NCI-H2196 treated with DMSO at 0.1 percent for 48 hours (cell line): ENCODE data around the gene THY1.
"Not testable (repeated sequence)": the region's sequence is repeated elsewhere in the genome, so short reads cannot be mapped to it uniquely, and the experiment has no call there.

Source experiments
- DNase-seq: peaks from one replicate; lab custom pipeline; 2025; ENCODE audit not compliant: unreplicated experiment; lab: John Stamatoyannopoulos, UW

Gene THY1

DNA sequence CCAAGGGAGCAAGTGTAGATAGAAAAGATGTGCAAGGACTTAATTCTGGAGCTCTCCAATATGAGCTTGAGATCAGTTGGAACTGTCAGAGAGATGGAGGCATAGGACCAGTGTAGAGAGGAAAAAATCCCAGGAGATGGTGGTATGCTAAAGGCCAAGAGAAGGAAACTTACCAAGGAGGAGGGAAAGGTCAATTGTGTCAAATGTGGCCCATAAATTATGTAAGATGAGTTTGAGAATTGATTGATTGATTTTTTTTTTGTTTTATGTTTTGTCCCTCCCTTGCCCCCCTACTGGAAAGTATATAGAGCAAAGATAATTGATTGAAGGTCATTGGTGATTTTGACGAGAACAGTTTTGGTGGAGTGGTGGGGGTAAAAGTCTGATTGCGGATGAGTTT is 38.6 kb downstream of the THY1 start:
- DNase-seq: no peak

- not testable (repeated sequence) for DNase-seq
These were observed 40.5 kb downstream of the THY1 start for GRCh38 chr11:119382513-119382912.

- no peak for DNase-seq
These were observed 40.9 kb downstream of the THY1 start for GRCh38 chr11:119382101-119382500.

DNA sequence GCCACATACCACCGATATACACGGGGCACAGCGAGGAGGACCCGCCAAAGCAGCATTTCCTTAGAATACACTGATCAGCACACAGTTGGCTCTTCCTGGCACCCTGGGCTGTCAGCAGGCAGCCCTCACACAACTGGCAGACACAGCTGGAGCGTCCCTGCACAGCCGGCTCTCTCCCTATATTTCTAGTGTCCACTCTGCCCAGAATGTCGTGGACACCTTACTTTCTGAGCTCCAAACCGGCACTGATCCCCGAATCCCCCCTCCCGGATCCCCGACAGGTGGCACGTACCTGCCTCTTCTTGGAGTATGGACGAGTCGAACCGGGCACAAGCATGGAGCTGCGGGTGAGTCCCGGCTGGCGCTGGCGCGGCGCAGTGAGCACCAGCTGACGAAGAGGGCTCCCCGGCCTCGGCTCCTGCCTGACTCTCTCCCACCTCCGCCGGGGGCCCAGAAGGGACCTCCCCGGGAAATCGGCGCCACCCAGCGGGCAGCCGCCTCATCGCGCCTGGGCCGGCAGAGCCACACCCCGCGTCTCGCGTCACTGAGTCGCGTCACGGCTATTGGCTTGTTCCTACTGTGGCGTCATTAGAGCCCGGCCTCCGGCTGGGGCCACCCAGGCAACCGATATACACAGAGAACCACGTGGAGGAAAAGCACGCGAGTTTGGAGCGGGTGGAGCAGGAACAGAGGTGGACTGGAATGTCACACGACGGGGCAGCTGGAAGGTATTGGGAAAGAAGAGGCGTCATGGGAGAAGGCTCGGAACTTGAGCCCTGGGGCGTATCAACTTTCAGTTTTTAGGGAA is 41.6 kb downstream of the THY1 start, which contains the start of gene USP2:
Gene USP2 (minus strand): TSS at position 510 of the 808 bp plus-strand sequence. CDS start 8,210 bp downstream, outside the sequence.
- peak; percentile 92 for DNase-seq

- DNase-seq: no peak
These were observed 42.2 kb downstream of the THY1 start for GRCh38 chr11:119380827-119381180.

DNA sequence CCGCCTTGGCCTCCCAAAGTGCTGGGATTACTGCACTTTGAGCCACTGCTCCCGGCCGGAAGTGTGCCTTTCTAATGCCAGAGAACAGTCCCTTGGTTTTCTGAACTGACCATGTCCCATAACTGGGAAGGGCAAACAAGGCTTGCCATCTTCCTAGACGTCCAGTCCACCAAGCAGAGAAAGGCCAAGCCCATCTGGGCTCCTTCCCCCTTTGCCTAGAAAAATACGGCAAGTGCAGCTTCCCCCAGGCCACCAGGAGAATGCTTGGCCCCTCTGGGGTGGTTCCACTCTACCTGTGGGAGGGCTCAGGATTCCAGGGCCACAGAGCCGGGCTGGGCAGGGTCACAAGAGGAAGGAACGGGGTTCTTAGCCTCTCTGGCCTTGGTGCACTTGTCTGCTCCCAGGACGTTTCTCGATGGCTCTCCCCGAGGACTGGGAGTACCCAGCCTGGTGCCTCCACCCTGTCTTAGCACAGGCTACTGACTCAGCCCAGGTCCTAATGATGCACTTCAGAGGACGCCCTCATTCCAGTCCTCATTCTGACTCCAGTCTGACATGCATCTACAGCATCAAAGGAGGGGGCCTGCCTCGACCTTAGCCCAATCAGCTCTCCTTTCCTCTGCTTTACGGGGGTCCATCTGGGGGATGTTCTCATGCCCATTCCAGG is 42.7 kb downstream of the THY1 start:
- no peak for DNase-seq

- DNase-seq: no peak
These were observed 44.0 kb downstream of the THY1 start for GRCh38 chr11:119378851-119379465.

- DNase-seq: no peak
These were observed 44.9 kb downstream of the THY1 start for GRCh38 chr11:119377961-119378667.

- peak; percentile 62 for DNase-seq
These were observed 45.7 kb downstream of the THY1 start for GRCh38 chr11:119377112-119377901.

GRCh38 chr11:119376197-119376847 is 46.6 kb downstream of the THY1 start:
- DNase-seq: peak; percentile 96

- DNase-seq: peak; percentile 48
These were observed 47.4 kb downstream of the THY1 start for GRCh38 chr11:119375337-119376196.

DNA sequence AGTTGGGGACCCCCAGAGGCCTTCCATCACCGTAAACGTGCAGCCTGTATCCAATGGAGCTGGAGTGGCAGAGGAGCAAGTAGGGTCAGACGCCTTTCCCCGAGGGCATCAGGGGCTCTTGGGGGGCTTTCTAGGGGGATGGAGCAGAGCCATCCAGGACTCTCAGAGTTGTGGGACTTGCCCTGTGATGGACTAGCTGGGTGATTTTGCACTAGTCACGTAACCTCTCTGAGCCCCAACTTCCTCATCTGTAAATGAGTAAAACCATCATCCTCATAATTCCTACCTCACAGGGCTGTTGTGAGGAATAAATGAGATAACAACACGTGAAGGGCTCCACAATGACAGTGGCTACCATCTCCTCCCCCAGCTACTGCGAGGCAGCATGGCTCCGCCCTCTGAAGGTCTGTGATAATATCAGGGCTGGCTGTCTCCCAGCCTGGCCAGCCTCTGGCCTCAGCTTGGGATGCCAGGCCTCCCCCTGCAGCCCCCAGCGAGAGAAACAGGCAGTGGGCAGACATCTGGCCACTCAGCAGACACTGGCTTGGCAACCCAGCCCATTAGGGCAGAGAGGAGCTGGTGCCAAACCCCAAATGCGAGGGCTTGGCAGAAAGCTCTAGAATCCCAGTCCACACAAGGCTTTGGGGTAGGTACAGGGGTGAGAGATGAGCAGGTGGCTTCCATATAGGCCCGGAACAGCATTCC is 48.2 kb downstream of the THY1 start:
- peak; percentile 45 for DNase-seq

GRCh38 chr11:119373921-119374631 is 48.9 kb downstream of the THY1 start:
- DNase-seq: peak; percentile 70

GRCh38 chr11:119373059-119373920 is 49.7 kb downstream of the THY1 start:
- no peak for DNase-seq

GRCh38 chr11:119372260-119373058 is 50.5 kb downstream of the THY1 start:
- DNase-seq: no peak

- peak; percentile 55 for DNase-seq
These were observed 51.2 kb downstream of the THY1 start for GRCh38 chr11:119371778-119372182.
